GM21825 (cell line): ENCODE results near the gene NMB.

Source experiments
- ATAC-seq: cut with Tn5 transposase; IDR thresholded peaks from one replicate; pipeline ENCODE4 v1.9.1; 2021; ENCODE audit warnings: mild to moderate bottlenecking, moderate library complexity; ENCODE audit not compliant: unreplicated experiment

Gene NMB

GRCh38 chr15:84620626-84621025, 37.4 kb downstream of the NMB start:
- no peak for ATAC-seq

GRCh38 chr15:84616235-84616634, 41.8 kb downstream of the NMB start:
- ATAC-seq = no peak

- no peak for ATAC-seq
Observed at GRCh38 chr15:84611631-84612030, 46.4 kb downstream of the NMB start.

- ATAC-seq = no peak
Observed at GRCh38 chr15:84609818-84610525, 48.0 kb downstream of the NMB start.

- ATAC-seq = no peak
Observed at GRCh38 chr15:84608707-84609284, 49.2 kb downstream of the NMB start.

GRCh38 chr15:84606653-84607120, 51.3 kb downstream of the NMB start:
- ATAC-seq = no peak

- ATAC-seq = no peak
Observed at GRCh38 chr15:84605554-84605882, 52.5 kb downstream of the NMB start.
